A549 (cell line): ENCODE results near the gene HOXA4.

ENCODE experiments used
- GATA3 ChIP-seq: IDR thresholded peaks from 2 replicates; pipeline ENCODE4 v1.6.1; 2012; ENCODE audit warnings: borderline replicate concordance
- POLR2A ChIP-seq: IDR thresholded peaks from 2 replicates; pipeline ENCODE4 v1.6.1; 2012; ENCODE audit warnings: mild to moderate bottlenecking, low read length
- RCOR1 ChIP-seq: fragments of 150-350 bp; IDR thresholded peaks from 2 replicates; pipeline ENCODE4 v1.6.1; 2014; ENCODE audit warnings: antibody characterized with exemption, low read length, low read depth
- TF ChIP-seq, protein P1 (sequence below): fragments of 200-600 bp; sonication (generic); IDR thresholded peaks from 2 replicates; pipeline ENCODE4 v1.6.1; 2016; ENCODE audit warnings: antibody characterized with exemption, mild to moderate bottlenecking, moderate library complexity
- TF ChIP-seq, protein P2 (sequence below): fragments of >200 bp; sonication (Bioruptor Twin); formaldehyde crosslinking; IDR thresholded peaks from 3 replicates; pipeline ENCODE4 v1.5.1; 2016

- no peak for TF ChIP-seq POLR2A
- no peak for TF ChIP-seq GATA3
- TF ChIP-seq, protein P1, sequence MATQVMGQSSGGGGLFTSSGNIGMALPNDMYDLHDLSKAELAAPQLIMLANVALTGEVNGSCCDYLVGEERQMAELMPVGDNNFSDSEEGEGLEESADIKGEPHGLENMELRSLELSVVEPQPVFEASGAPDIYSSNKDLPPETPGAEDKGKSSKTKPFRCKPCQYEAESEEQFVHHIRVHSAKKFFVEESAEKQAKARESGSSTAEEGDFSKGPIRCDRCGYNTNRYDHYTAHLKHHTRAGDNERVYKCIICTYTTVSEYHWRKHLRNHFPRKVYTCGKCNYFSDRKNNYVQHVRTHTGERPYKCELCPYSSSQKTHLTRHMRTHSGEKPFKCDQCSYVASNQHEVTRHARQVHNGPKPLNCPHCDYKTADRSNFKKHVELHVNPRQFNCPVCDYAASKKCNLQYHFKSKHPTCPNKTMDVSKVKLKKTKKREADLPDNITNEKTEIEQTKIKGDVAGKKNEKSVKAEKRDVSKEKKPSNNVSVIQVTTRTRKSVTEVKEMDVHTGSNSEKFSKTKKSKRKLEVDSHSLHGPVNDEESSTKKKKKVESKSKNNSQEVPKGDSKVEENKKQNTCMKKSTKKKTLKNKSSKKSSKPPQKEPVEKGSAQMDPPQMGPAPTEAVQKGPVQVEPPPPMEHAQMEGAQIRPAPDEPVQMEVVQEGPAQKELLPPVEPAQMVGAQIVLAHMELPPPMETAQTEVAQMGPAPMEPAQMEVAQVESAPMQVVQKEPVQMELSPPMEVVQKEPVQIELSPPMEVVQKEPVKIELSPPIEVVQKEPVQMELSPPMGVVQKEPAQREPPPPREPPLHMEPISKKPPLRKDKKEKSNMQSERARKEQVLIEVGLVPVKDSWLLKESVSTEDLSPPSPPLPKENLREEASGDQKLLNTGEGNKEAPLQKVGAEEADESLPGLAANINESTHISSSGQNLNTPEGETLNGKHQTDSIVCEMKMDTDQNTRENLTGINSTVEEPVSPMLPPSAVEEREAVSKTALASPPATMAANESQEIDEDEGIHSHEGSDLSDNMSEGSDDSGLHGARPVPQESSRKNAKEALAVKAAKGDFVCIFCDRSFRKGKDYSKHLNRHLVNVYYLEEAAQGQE: no peak
- TF ChIP-seq, protein P2, sequence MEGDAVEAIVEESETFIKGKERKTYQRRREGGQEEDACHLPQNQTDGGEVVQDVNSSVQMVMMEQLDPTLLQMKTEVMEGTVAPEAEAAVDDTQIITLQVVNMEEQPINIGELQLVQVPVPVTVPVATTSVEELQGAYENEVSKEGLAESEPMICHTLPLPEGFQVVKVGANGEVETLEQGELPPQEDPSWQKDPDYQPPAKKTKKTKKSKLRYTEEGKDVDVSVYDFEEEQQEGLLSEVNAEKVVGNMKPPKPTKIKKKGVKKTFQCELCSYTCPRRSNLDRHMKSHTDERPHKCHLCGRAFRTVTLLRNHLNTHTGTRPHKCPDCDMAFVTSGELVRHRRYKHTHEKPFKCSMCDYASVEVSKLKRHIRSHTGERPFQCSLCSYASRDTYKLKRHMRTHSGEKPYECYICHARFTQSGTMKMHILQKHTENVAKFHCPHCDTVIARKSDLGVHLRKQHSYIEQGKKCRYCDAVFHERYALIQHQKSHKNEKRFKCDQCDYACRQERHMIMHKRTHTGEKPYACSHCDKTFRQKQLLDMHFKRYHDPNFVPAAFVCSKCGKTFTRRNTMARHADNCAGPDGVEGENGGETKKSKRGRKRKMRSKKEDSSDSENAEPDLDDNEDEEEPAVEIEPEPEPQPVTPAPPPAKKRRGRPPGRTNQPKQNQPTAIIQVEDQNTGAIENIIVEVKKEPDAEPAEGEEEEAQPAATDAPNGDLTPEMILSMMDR: no peak
- no peak for TF ChIP-seq RCOR1
Measured at GRCh38 chr7:27165996-27166530, 35.5 kb upstream of the HOXA4 start.
